GM18858 (cell line): ENCODE measurements around the gene CHM.

Experiments
- ATAC-seq: cut with Tn5 transposase; IDR thresholded peaks from one replicate; pipeline ENCODE4 v1.9.1; 2021; ENCODE audit not compliant: unreplicated experiment

The CHM gene

GRCh38 chrX:85914431-85914830 is 132.9 kb downstream of the CHM start:
- ATAC-seq = no peak

- no peak for ATAC-seq
These were observed 140.0 kb downstream of the CHM start for GRCh38 chrX:85907316-85907715.

DNA sequence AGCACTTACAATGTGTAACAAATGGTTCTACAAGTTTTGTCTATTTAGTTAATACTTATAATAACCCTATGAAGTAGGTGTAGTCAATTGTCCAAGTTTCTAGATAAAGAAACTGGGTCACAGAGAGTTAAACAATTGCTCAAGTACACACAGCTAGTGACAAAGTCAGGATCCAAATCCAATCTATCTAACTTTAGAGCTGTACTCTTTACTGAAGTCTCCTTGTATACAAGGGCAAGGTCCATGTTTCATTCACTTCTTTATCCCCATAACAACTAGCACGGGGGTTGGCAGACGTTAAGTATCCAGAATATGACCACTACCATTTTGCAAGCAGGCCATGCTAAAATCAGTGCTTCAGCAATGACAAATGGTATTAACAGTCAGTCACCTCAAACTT is 141.0 kb downstream of the CHM start:
- ATAC-seq = no peak

- ATAC-seq = no peak
These were observed 141.5 kb downstream of the CHM start for GRCh38 chrX:85905851-85906250.

- ATAC-seq = no peak
These were observed 143.5 kb downstream of the CHM start for GRCh38 chrX:85903692-85904471.

DNA sequence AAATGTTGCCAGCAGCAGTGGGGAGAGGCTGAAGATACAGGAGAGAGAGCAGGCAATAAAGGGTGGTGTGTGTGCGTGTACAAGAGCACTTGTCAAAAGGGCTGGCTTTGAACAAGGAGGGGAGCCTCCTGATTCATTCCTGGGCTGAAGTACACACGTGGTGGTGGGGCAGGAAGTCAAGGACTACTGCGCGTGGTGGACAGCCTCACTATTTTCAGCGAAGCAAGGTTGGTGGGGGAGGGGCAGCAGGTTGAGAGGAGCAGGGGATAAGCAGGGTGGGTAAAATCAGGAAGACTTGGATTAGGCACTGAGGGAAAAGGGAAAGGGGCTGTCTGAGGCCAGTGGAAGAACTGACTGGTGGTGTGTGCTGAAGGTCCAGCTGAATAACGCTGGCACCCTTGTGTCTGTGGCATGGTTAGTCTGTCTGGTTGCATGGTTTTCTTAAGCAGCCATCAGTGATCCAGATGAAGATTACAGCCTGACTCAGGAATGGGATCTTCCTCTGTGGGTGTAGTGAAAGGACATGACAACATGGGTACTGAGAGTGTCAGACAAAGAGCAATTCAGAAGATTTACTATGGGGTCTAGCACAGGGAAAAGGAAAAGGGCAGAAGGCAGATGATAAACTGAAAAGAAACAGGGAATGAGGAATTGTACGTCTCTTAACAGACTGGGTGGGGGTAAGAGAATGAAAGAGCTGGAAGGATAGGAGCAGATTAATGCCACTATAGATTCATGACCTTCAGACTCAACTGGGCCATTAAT is 149.8 kb downstream of the CHM start:
- ATAC-seq = no peak

- no peak for ATAC-seq
These were observed 164.8 kb downstream of the CHM start for GRCh38 chrX:85882601-85883000.

DNA sequence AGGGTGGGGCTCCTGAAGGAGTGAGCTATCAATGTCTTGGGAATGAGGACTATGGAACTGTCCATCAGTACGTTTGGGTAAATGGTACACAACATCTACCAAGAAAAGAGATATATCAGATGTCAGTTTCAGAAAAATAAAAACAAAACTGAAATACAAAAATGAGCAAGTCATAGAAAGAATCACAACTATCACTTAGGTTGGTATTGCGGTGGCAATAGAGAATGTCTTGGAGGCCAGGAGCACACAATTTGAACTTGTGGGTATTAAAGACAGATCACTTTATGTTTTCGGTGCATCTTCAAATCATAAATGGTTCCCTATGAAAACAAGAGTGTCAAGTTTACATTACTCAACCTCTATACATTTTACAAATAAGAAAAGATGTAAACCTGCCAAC is 176.8 kb downstream of the CHM start:
- no peak for ATAC-seq

- no peak for ATAC-seq
These were observed 182.0 kb downstream of the CHM start for GRCh38 chrX:85865324-85865723.

DNA sequence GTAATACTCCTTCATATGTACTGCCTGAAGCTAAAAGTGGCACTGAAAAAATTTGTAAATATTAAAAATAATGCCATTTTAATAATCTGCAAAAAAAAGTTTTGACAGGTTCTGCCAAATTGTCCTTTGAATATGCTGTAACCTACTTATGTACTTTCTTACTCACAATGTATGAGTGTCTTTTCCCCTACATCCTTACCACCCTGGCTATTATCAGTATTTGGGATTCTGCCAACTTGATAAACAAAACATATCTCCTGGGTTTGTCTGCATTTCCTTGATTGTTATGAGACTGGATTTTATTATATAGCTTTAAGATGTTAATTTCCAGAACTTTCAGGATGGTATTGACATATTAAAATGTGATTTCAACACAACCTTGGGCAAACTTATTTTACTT is 187.9 kb downstream of the CHM start:
- ATAC-seq = no peak

DNA sequence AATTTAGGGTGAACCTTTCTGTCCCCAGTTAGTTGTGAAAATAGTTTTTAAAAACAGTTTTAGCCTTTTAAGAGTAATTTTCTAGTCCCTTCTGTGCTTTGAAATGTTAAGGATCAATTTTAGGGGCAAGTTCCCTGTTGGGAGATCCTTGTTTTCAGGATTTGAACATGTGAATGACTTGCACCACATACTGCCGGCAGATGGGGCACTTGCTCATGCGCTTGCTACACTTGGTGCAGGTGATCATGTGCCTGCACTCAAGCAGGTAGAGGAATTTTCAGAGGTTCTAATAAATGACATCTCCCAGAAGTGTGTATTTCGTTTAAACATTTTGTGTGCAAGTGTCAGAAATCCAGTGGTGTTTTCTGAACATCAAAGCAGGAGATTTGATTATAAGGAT is 195.9 kb downstream of the CHM start:
- no peak for ATAC-seq

DNA sequence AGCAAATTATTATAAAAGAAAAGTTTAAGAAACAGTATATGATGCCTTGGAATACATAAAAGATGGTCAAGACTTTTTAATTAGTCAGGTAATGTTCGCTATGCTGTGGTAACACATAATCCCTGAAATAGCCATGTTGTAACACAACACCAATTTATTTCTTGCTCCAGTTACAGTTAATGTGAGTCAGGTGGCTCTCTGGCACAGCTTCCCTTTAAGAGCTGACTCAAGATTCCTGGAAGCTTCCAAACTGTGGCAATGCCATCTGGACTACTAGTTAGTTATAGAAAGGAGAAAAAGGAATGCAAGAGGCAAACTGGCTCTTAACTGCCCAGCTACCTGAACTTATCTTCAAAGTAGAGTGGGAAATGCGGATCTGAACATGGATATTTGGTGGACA is 210.5 kb downstream of the CHM start:
- ATAC-seq = no peak

DNA sequence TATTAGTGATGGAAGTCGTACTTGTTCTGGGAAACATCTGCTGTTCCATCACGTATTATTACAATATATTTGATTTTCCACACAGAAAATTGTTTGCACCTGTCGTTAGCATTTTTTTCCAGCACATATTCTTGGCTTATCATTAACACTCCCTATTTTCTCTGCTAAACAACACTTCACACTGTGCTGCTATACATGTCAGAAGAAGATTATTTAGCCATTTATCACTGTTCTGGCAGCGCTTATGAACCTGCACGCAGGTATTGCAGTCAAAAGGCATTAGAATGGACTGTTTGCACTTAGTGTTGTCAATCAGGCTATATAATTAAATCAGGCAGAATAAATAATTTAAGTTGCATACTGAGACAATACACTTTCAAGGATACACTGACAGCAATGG is 218.6 kb downstream of the CHM start:
- no peak for ATAC-seq

GRCh38 chrX:85815203-85815751 is 232.1 kb downstream of the CHM start:
- no peak for ATAC-seq
